Large intestine (tissue), 3 donors: ENCODE results near the gene CERT1. TPM values are rescaled to one million over a fixed set of nuclear protein-coding genes. Genes with fewer than 3 reads are reported as not detected.

Experiments used
- DNase-seq, 2 donors: peaks; one replicate each; pipeline versions ENCODE4 v3.0.0 to v3.0.0-alpha.2; 2013
- H3K27ac ChIP-seq: one replicate; pipeline ENCODE4 v1.5.1; 2013; ENCODE audit warnings: low read length
- H3K27me3 ChIP-seq: 2 replicates; pipeline ENCODE4 v1.6.1; 2013; ENCODE audit warnings: low read length; ENCODE audit not compliant: control insufficient read depth, insufficient read depth
- H3K36me3 ChIP-seq: 2 replicates; pipeline ENCODE4 v1.6.1; 2013; ENCODE audit warnings: low read length; ENCODE audit not compliant: control insufficient read depth, insufficient read depth
- H3K4me1 ChIP-seq: one replicate; pipeline ENCODE4 v1.6.1; 2013; ENCODE audit warnings: low read length; ENCODE audit not compliant: control insufficient read depth, insufficient read depth
- H3K4me3 ChIP-seq: one replicate; pipeline ENCODE4 v1.5.1; 2013; ENCODE audit warnings: low read length
- H3K9me3 ChIP-seq: one replicate; pipeline ENCODE4 v1.6.1; 2013; ENCODE audit warnings: mild to moderate bottlenecking, low read depth, low read length, moderate library complexity; ENCODE audit not compliant: control insufficient read depth
- WGBS: methylation state at CpG from one replicate; pipeline ENCODE4 v1.1.5; 2013; ENCODE audit warnings: low lambda C conversion rate; ENCODE audit not compliant: insufficient coverage; 5-methylcytosine and 5-hydroxymethylcytosine counted together
- polyA plus RNA-seq: library from polyadenylated mRNA; unstranded; fragments of 120-200 nt; gene quantifications from one replicate; pipeline ENCODE4 v1.2.1, GENCODE V29; 2013

Gene CERT1
- polyA plus RNA-seq, 1 donor = 50.3 TPM

- no CpG with 5 or more reads among the region's 1 CpG for WGBS
- Histone ChIP-seq H3K4me3 (no peak overlapping the region), H3K4me1 (no peaks in the 10 kb centered on the region), H3K27ac (no peak overlapping the region), H3K27me3 (no peaks in the 10 kb centered on the region), H3K9me3 (peaks cover 7% of the 10 kb centered on the region), H3K36me3 (peaks cover 6% of the 10 kb centered on the region)
- DNase-seq = no peak
These were observed 49.8 kb downstream of the CERT1 start for GRCh38 chr5:75461679-75462078.

GRCh38 chr5:75460942-75461610, 50.4 kb downstream of the CERT1 start:
- H3K4me3 ChIP-seq = no peak overlapping the region
- H3K27me3 ChIP-seq = no peaks in the 10 kb centered on the region
- peaks cover 7% of the 10 kb centered on the region for H3K9me3 ChIP-seq
- H3K36me3 ChIP-seq = peaks cover 6% of the 10 kb centered on the region
- H3K4me1 ChIP-seq = no peaks in the 10 kb centered on the region
- no peak overlapping the region for H3K27ac ChIP-seq
- DNase-seq = no peak
- 75% methylated on average over 2 of the region's 8 CpGs for WGBS

DNA sequence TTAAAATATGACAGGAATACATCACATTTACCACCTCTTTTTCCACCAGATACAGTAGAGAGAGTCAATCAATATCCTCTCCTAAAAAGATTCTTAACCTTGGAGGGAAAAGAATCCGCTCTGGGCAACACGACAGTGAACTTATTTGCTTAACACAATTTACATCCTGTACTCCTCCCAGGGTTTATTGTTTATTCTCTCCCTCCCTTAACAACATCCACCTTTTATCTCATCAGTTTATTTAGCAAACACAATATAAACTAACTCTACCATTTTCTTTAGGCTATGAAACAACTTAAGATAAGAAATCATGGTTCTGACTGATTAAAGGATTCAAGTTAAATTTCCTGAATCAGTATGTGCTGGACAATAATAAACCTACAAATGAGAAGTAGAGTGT, 50.9 kb downstream of the CERT1 start:
- peaks cover 7% of the 10 kb centered on the region for H3K9me3 ChIP-seq
- H3K36me3 ChIP-seq = peaks cover 6% of the 10 kb centered on the region
- WGBS = no CpG with 5 or more reads among the region's 2 CpGs
- no peak for DNase-seq
- H3K27me3 ChIP-seq = no peaks in the 10 kb centered on the region
- H3K4me1 ChIP-seq = no peaks in the 10 kb centered on the region
- no peak overlapping the region for H3K4me3 ChIP-seq
- H3K27ac ChIP-seq = no peak overlapping the region

DNA sequence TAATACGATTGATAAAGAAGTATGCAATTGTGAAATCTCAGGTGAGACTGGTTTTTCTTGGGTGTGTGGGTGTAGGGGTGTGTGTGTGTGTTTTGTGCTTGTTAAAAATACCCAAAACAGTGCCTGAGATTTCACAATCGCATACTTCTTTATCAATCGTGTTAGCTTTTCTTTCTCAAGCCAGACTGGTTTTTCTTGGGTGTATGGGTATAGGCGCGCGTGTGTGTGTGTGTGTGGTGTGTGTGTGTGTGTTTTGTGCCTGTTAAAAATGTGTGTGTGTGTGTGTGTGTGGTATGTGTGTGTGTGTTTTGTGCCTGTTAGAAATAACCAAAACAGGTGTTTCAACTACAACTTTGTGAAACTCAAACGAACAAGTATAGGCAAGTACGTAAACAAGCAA, 53.7 kb downstream of the CERT1 start:
- H3K9me3 ChIP-seq = peaks cover 7% of the 10 kb centered on the region
- DNase-seq = no peak

GRCh38 chr5:75457161-75457560, 54.3 kb downstream of the CERT1 start:
- WGBS = no CpG with 5 or more reads among the region's 1 CpG
- no peak for DNase-seq

More for the DNA sequence above, 53.7 kb downstream of the CERT1 start:
- H3K36me3 ChIP-seq = peaks cover 10% of the 10 kb centered on the region
- H3K4me3 ChIP-seq = no peak overlapping the region
- H3K27ac ChIP-seq = no peak overlapping the region
- WGBS = 71% methylated on average over 3 of the region's 8 CpGs
- no peaks in the 10 kb centered on the region for H3K27me3 ChIP-seq
- no peaks in the 10 kb centered on the region for H3K4me1 ChIP-seq

DNA sequence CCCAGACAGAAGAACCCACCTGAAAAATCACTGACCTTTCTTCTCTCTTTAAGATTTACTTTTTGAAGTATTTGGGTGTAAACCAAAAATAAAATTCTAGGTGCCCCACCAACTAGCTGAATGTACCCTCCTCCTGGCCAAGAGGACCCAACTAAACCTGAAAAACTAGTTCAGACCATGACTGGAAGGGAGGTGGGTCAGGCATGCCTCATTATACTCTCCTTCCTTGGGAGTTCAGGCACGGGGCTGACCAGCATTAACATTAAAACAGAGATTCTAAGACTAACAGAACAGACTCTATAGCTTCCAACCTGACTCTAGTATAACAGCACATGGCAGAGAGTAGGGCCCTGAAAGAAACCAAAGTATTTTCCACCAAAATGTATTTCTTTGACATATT, 61.4 kb downstream of the CERT1 start:
- no peak for DNase-seq
- H3K27ac ChIP-seq = no peak overlapping the region
- H3K27me3 ChIP-seq = no peaks in the 10 kb centered on the region
- WGBS = no CpG with 5 or more reads among the region's 1 CpG
- no peak overlapping the region for H3K4me3 ChIP-seq
- H3K36me3 ChIP-seq = peaks cover 10% of the 10 kb centered on the region
- no peaks in the 10 kb centered on the region for H3K4me1 ChIP-seq
- peaks cover 17% of the 10 kb centered on the region for H3K9me3 ChIP-seq

More at GRCh38 chr5:75457161-75457560, 54.3 kb downstream of the CERT1 start:
- H3K9me3 ChIP-seq = peaks cover 3% of the 10 kb centered on the region
- H3K27me3 ChIP-seq = no peaks in the 10 kb centered on the region
- no peak overlapping the region for H3K27ac ChIP-seq
- peaks cover 8% of the 10 kb centered on the region for H3K36me3 ChIP-seq
- no peaks in the 10 kb centered on the region for H3K4me1 ChIP-seq
- H3K4me3 ChIP-seq = no peak overlapping the region

DNA sequence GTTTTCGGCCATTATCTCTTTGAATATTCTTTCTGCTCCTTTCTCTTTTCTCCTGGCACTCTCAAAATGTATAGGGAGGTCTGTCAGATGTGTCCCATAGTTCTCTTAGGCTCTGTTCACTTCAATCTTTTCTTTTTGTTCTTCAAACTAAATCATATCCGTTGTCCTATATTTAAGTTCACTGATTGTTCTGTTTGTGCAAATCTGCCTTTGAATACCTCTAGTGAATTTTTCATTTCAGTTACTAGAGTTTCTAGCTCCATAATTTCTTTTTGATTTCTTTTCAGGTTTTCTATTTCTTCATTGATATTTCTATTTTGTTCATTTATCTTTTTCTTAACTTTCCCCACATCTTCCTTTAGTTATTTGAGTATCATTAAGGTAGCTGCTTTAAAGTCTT, 65.4 kb downstream of the CERT1 start:
- no peak overlapping the region for H3K27ac ChIP-seq
- 100% methylated on average over 2 of the region's 2 CpGs for WGBS
- no peak overlapping the region for H3K4me3 ChIP-seq
- H3K36me3 ChIP-seq = peaks cover 6% of the 10 kb centered on the region
- no peaks in the 10 kb centered on the region for H3K27me3 ChIP-seq
- H3K4me1 ChIP-seq = no peaks in the 10 kb centered on the region
- DNase-seq = no peak
- peaks cover 28% of the 10 kb centered on the region for H3K9me3 ChIP-seq

DNA sequence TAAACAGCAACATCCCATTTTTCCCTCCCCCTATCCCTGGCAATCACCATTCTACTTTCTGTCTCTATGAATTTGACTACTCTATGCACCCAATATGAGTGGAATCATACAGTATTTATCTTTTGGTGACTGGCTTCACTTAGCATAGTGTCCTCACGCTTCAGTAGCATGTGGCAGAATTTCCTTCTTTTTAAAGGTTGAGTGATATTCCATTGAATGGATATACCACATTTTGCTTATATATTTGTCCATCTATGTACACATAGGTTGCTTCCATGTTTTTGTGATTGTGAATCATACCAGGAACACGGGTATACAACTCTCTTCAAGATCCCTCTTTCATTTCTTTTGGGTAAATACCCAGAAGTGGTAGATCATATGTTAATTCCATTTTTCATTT, 69.9 kb downstream of the CERT1 start:
- Histone ChIP-seq H3K4me3 (no peak overlapping the region), H3K36me3 (peaks cover 2% of the 10 kb centered on the region), H3K9me3 (peaks cover 17% of the 10 kb centered on the region), H3K4me1 (no peaks in the 10 kb centered on the region), H3K27ac (no peak overlapping the region), H3K27me3 (no peaks in the 10 kb centered on the region)
- WGBS = 100% methylated on average over 1 of the region's 2 CpGs
- no peak for DNase-seq

GRCh38 chr5:75439276-75439675, 72.2 kb downstream of the CERT1 start:
- no peak for DNase-seq
- H3K4me1 ChIP-seq = no peaks in the 10 kb centered on the region
- peaks cover 7% of the 10 kb centered on the region for H3K9me3 ChIP-seq
- H3K27ac ChIP-seq = no peak overlapping the region
- no peak overlapping the region for H3K4me3 ChIP-seq
- no peaks in the 10 kb centered on the region for H3K27me3 ChIP-seq
- H3K36me3 ChIP-seq = peaks cover 4% of the 10 kb centered on the region
- WGBS = 100% methylated on average over 2 of the region's 2 CpGs

- WGBS = 100% methylated on average over 1 of the region's 2 CpGs
These were observed 72.7 kb downstream of the CERT1 start for GRCh38 chr5:75438722-75439121.

GRCh38 chr5:75435096-75435495, 76.3 kb downstream of the CERT1 start:
- Histone ChIP-seq H3K4me3 (no peak overlapping the region), H3K36me3 (peaks cover 4% of the 10 kb centered on the region), H3K27ac (no peak overlapping the region), H3K27me3 (no peaks in the 10 kb centered on the region), H3K9me3 (no peaks in the 10 kb centered on the region), H3K4me1 (no peaks in the 10 kb centered on the region)
- DNase-seq = no peak

More at GRCh38 chr5:75438722-75439121, 72.7 kb downstream of the CERT1 start:
- H3K27ac ChIP-seq = no peak overlapping the region
- no peak for DNase-seq
- no peaks in the 10 kb centered on the region for H3K27me3 ChIP-seq
- H3K9me3 ChIP-seq = peaks cover 2% of the 10 kb centered on the region
- H3K36me3 ChIP-seq = peaks cover 4% of the 10 kb centered on the region
- no peaks in the 10 kb centered on the region for H3K4me1 ChIP-seq
- H3K4me3 ChIP-seq = no peak overlapping the region
